ENCODE measurements around the gene ANO6. TPM values are rescaled to one million over a fixed set of nuclear protein-coding genes. Genes with fewer than 3 reads are reported as not detected.

Gene ANO6
- total and polyA plus RNA-seq, 2 of the 4 experiments (the other 2 are of a cell fraction): 21.6 to 41.0 TPM

DNA sequence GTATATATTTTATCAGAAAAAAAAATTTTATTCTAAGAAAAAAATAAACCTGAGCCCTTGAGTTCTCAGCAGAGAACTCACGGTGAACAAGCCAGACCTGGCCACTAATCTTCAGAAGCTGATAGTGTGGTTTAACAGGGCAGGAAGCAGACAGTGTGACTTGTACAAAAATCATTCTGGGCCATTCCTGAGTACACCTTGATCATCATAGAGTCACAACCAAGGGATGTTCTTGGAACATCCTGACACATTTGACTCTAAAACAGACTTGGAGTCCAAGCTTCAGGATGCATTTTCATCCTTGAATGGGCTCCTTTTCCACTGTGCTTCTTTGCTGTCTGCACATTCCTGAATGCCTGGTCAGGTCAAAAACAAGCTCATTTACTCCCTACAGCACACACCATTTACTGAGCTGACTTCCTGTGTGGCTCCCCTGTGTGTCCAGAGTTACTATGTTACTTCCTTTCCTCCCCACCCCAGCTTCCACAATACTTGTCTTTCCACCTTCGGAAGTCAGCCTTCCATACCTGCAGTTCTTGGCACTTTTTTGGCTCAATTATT is 112.0 kb downstream of the ANO6 start:
- intact Hi-C loops (cut with micrococcal nuclease) (no loop called here), in situ Hi-C loops (cut with MboI; ENCODE audit: low sequenced_read_pairs) (no loop called here), dilution Hi-C loops (cut with HindIII; ENCODE audit: low sequenced_read_pairs, unreplicated experiment) (no loop called here)
- Histone ChIP-seq H3K9ac (ENCODE audit: low read depth, low read length) (no peak overlapping the region), H2BK15ac (ENCODE audit: low read depth, low read length) (no peak overlapping the region), H3K27me3 (ENCODE audit: control insufficient read depth, insufficient read depth, low read length) (no peaks in the 10 kb centered on the region), H3K36me3 (ENCODE audit: control insufficient read depth, insufficient read depth, low read length) (0 out of 2 replicates have a peak, but pooled peaks cover 2% of the 10 kb centered on the region), H3K4me1 (ENCODE audit: control insufficient read depth, insufficient read depth, low read length) (peaks cover 3% of the 10 kb centered on the region; the same call in 1 of the 2 replicates), H2AK9ac (replicated peaks; ENCODE audit: low read depth, low read length, poor library complexity) (no peak overlapping the region), H4K91ac (ENCODE audit: insufficient read depth, low read depth, low read length) (no peak overlapping the region), H3K9me1 (ENCODE audit: insufficient read depth, low read length) (0 out of 2 replicates have a peak, but pooled peaks cover 7% of the 10 kb centered on the region), H4K5ac (ENCODE audit: low read depth, low read length) (no peak overlapping the region), H3K14ac (replicated peaks; ENCODE audit: low read depth, low read length) (peak overlapping the region; percentile 80), H3K4me3 (ENCODE audit: insufficient read depth, low read depth, low read length) (no peak overlapping the region), H3K18ac (ENCODE audit: low read depth, low read length) (no peak overlapping the region), H2BK120ac (ENCODE audit: low read depth, low read length) (no peak overlapping the region), H4K20me1 (ENCODE audit: insufficient read depth, low read length) (no peaks in the 10 kb centered on the region; the same call in 1 of the 2 replicates), H3K9me3 (ENCODE audit: control insufficient read depth, insufficient read depth, low read length) (no peaks in the 10 kb centered on the region), H3K79me1 (ENCODE audit: low read depth in 1 of 2, low read length in 2 of 2) (peaks cover 25 to 46% of the 10 kb centered on the region in 2 experiments), H4K8ac (ENCODE audit: low read depth in 2 of 2, low read length in 2 of 2) (peak overlapping the region in 1 of 2 experiments; percentile 22; a peak in 2 of 4 replicates), H2AFZ (replicated peaks; ENCODE audit: low read length, poor library complexity) (no peak overlapping the region), H3K4me2 (ENCODE audit: low read depth, low read length) (no peak overlapping the region), H3K56ac (ENCODE audit: extremely low read depth, insufficient read depth, low read length) (no peak overlapping the region), H2AK5ac (ENCODE audit: low read depth, low read length) (no peak overlapping the region), H2BK5ac (ENCODE audit: low read depth, low read length, poor library complexity, severe bottlenecking) (peak overlapping the region; percentile 24), H3K27ac (ENCODE audit: insufficient read depth, low read length) (no peak overlapping the region), H3K4ac (ENCODE audit: low read depth, low read length) (no peak overlapping the region), H2BK20ac (ENCODE audit: low read depth, low read length) (0 out of 2 replicates have a peak overlapping the region, but pooled peaks have one; percentile 26), H3K23ac (ENCODE audit: low read depth, low read length) (no peak overlapping the region)
- TF ChIP-seq FOS (IDR thresholded peaks at IDR 0.05; ENCODE audit: low read depth, low read length): no peak
- TF ChIP-seq, protein P1, sequence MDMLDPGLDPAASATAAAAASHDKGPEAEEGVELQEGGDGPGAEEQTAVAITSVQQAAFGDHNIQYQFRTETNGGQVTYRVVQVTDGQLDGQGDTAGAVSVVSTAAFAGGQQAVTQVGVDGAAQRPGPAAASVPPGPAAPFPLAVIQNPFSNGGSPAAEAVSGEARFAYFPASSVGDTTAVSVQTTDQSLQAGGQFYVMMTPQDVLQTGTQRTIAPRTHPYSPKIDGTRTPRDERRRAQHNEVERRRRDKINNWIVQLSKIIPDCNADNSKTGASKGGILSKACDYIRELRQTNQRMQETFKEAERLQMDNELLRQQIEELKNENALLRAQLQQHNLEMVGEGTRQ (IDR thresholded peaks at IDR 0.05; ENCODE audit: low read depth, low read length): no peak
- no peak for TF ChIP-seq CEBPB (IDR thresholded peaks at IDR 0.05; ENCODE audit: low read depth, low read length)
- no peak for TF ChIP-seq BHLHE40 (IDR thresholded peaks at IDR 0.05; ENCODE audit: low read depth, low read length)
- BruUV-seq (replicated peaks): no TSS peak
- ATAC-seq (ENCODE audit: low read depth) (peak; percentile 42; the same call in 1 of the 2 replicates), DNase-seq (peak; percentile 27)
- CTCF ChIA-PET: interaction anchor here (0.7 to 0.8 kb wide), 2 partner anchors 9 to 151 kb away, joined by 3 read pairs; no protein-coding TSS in a partner anchor
- no CpG with 5 or more reads among the region's 2 CpGs for WGBS, 2 experiments (ENCODE audit: extremely low coverage in 2 of 2, insufficient read length in 1 of 2)
- POLR2A ChIA-PET (ENCODE audit: unreplicated experiment): no interaction called here

Data from IMR-90 (cell line).